Liver (tissue), 9 donors: ENCODE data around the gene IRS1. TPM values are rescaled to one million over a fixed set of nuclear protein-coding genes. Genes with fewer than 3 reads are reported as not detected.

Source experiments
- DNase-seq: peaks from one replicate; pipeline ENCODE4 v3.0.0-alpha.2; 2017; ENCODE audit warnings: low spot score
- H3K27ac ChIP-seq, 2 donors: one replicate each; pipeline ENCODE4 v1.7.0; 2013; ENCODE audit warnings: inconsistent platforms in 2 of 2, low read length in 2 of 2, control low read depth in 1 of 2, low read depth in 1 of 2, mild to moderate bottlenecking in 1 of 2
- H3K27me3 ChIP-seq, 4 donors: one replicate each; pipeline versions ENCODE4 v1.6.1 to v1.7.0; 2013; ENCODE audit warnings: low read length in 3 of 4, inconsistent platforms in 1 of 4, mild to moderate bottlenecking in 1 of 4, moderate library complexity in 1 of 4; ENCODE audit not compliant: control insufficient read depth in 4 of 4, insufficient read depth in 4 of 4
- H3K36me3 ChIP-seq, 4 donors: one replicate each; pipeline versions ENCODE4 v1.6.1 to v1.7.0; 2013; ENCODE audit warnings: low read length in 3 of 4, mild to moderate bottlenecking in 3 of 4, low read depth in 1 of 4, moderate library complexity in 1 of 4; ENCODE audit not compliant: control insufficient read depth in 4 of 4, insufficient read depth in 3 of 4
- H3K4me1 ChIP-seq, 4 donors: one replicate each; pipeline versions ENCODE4 v1.6.1 to v1.7.0; 2013; ENCODE audit warnings: low read length in 3 of 4, mild to moderate bottlenecking in 3 of 4, moderate library complexity in 1 of 4; ENCODE audit not compliant: control insufficient read depth in 4 of 4, insufficient read depth in 4 of 4
- H3K4me3 ChIP-seq, 3 donors: one replicate each; pipeline versions ENCODE4 v1.6.1 to v1.7.0; 2013; ENCODE audit warnings: low read length in 3 of 3, control low read depth in 1 of 3, low read depth in 1 of 3, mild to moderate bottlenecking in 1 of 3
- H3K9ac ChIP-seq, 2 donors: one replicate each; pipeline ENCODE4 v1.7.0; 2013; ENCODE audit warnings: low read length in 2 of 2, mild to moderate bottlenecking in 2 of 2, moderate library complexity in 2 of 2, control low read depth in 1 of 2, low read depth in 1 of 2
- H3K9me3 ChIP-seq, 4 donors: one replicate each; pipeline versions ENCODE4 v1.6.1 to v1.7.0; 2013; ENCODE audit warnings: low read length in 3 of 4; ENCODE audit not compliant: control insufficient read depth in 4 of 4
- ATF3 ChIP-seq: IDR thresholded peaks from 2 replicates; pipeline ENCODE4 v1.6.1; 2016; ENCODE audit warnings: antibody characterized with exemption
- CTCF ChIP-seq: fragments of 150-350 bp; IDR thresholded peaks from 2 replicates; pipeline ENCODE4 v1.5.1; 2017; ENCODE audit warnings: improper control_type of control experiment, low read depth, low read length; ENCODE audit not compliant: missing input control
- EGR1 ChIP-seq, 2 donors: IDR thresholded peaks; 2 replicates each; pipeline ENCODE4 v1.6.1; 2016 to 2018; ENCODE audit warnings: antibody characterized with exemption in 2 of 2, low read depth in 2 of 2
- FOXA1 ChIP-seq: IDR thresholded peaks from 2 replicates; pipeline ENCODE4 v1.6.1; 2016; ENCODE audit warnings: antibody characterized with exemption
- FOXA2 ChIP-seq: IDR thresholded peaks from 2 replicates; pipeline ENCODE4 v1.6.1; 2016; ENCODE audit warnings: antibody characterized with exemption
- GABPA ChIP-seq, 2 donors: IDR thresholded peaks in 1 of 2; conservative IDR thresholded peaks in 1 of 2; 2 replicates each; pipeline ENCODE4 v1.6.1; 2016; ENCODE audit warnings: antibody characterized with exemption in 2 of 2, mild to moderate bottlenecking in 1 of 2, moderate library complexity in 1 of 2
- HNF4G ChIP-seq: IDR thresholded peaks from 2 replicates; pipeline ENCODE4 v1.6.1; 2016; ENCODE audit warnings: antibody characterized with exemption
- NR2F2 ChIP-seq: IDR thresholded peaks from 2 replicates; pipeline ENCODE4 v1.6.1; 2016; ENCODE audit warnings: antibody characterized with exemption
- RAD21 ChIP-seq, 2 donors: IDR thresholded peaks; 2 replicates each; pipeline ENCODE4 v1.6.1; 2016; ENCODE audit warnings: antibody characterized with exemption in 2 of 2, mild to moderate bottlenecking in 2 of 2
- RXRA ChIP-seq, 2 donors: IDR thresholded peaks; 2 replicates each; pipeline ENCODE4 v1.6.1; 2017 to 2018; ENCODE audit warnings: antibody characterized with exemption in 2 of 2, mild to moderate bottlenecking in 1 of 2
- SP1 ChIP-seq: IDR thresholded peaks from 2 replicates; pipeline ENCODE4 v1.6.1; 2018; ENCODE audit warnings: antibody characterized with exemption, mild to moderate bottlenecking
- TAF1 ChIP-seq: conservative IDR thresholded peaks from 2 replicates; pipeline ENCODE4 v1.6.1; 2016; ENCODE audit warnings: antibody characterized with exemption, mild to moderate bottlenecking
- YY1 ChIP-seq: IDR thresholded peaks from 2 replicates; pipeline ENCODE4 v1.6.1; 2016; ENCODE audit warnings: antibody characterized with exemption, mild to moderate bottlenecking
- ZBTB33 ChIP-seq: IDR thresholded peaks from 2 replicates; pipeline ENCODE4 v1.6.1; 2016; ENCODE audit warnings: antibody characterized with exemption
- WGBS: extraction: QIAGEN DNeasy Blood & Tissue Kit; methylation state at CpG from one replicate; pipeline ENCODE4 v1.1.7; 2013; 5-methylcytosine and 5-hydroxymethylcytosine counted together
- polyA plus RNA-seq, 2 donors: library from polyadenylated mRNA; stranded (reverse) in 1 of 2; unstranded in 1 of 2; fragments of 200-250 nt in 1 of 2; fragments of >200 nt in 1 of 2; fragmentation: Nextera tagmentation in 1 of 2; extraction: Ambion mirVana in 1 of 2; gene quantifications; one replicate each; pipeline versions ENCODE4 v1.2.1 to v1.2.3, GENCODE V29; 2013 to 2015
- total RNA-seq, 2 donors: library from RNA; depleted of rRNA; stranded (reverse); fragments of >200 nt; gene quantifications; one replicate each; pipeline ENCODE4 v1.2.3, GENCODE V29; 2014
- donor health status: healthy.
- donor health status: healthy.
- donor health status: healthy.
- donor health status: healthy.
- donor health status: healthy.

Gene IRS1
- total and polyA plus RNA-seq, 4 donors: 7.4 to 11.6 (median 8.6) TPM

GRCh38 chr2:226699321-226699720 lies 100.3 kb downstream of the IRS1 start:
- TF ChIP-seq SP1 (no peak), ZBTB33 (no peak), RAD21 (IDR thresholded peaks at IDR 0.05) (peak in 1 of 2 donors; percentile 9), GABPA (IDR thresholded peaks at IDR 0.05 in 1 of 2, conservative IDR thresholded peaks at IDR 0.05 in 1 of 2) (no peak), FOXA1 (no peak), EGR1 (IDR thresholded peaks at IDR 0.05; ENCODE audit: low read depth in 2 of 2) (no peak), CTCF (no peak)
- 83% methylated on average over 2 of the region's 2 CpGs for WGBS
- DNase-seq: no peak
- no peak overlapping the region for H3K9ac ChIP-seq
- no peaks in the 10 kb centered on the region for H3K27me3 ChIP-seq
- H3K9me3 ChIP-seq: no peaks in the 10 kb centered on the region
- no peaks in the 10 kb centered on the region for H3K36me3 ChIP-seq
- no peaks in the 10 kb centered on the region for H3K4me1 ChIP-seq
- H3K27ac ChIP-seq: no peak overlapping the region
- H3K4me3 ChIP-seq: no peak overlapping the region

GRCh38 chr2:226698671-226699070 lies 100.9 kb downstream of the IRS1 start:
- H3K9ac ChIP-seq: no peak overlapping the region
- TF ChIP-seq ATF3: no peak
- no peak for TF ChIP-seq ZBTB33
- TF ChIP-seq FOXA1: no peak
- TF ChIP-seq GABPA (IDR thresholded peaks at IDR 0.05 in 1 of 2, conservative IDR thresholded peaks at IDR 0.05 in 1 of 2): no peak
- no peak for TF ChIP-seq RXRA (IDR thresholded peaks at IDR 0.05)
- no peak for TF ChIP-seq TAF1
- no peak for TF ChIP-seq YY1
- no peak for TF ChIP-seq CTCF
- TF ChIP-seq FOXA2: no peak
- TF ChIP-seq NR2F2: no peak
- no peak for TF ChIP-seq RAD21 (IDR thresholded peaks at IDR 0.05)
- no peak for TF ChIP-seq SP1
- TF ChIP-seq HNF4G: no peak
- no peak for TF ChIP-seq EGR1 (IDR thresholded peaks at IDR 0.05; ENCODE audit: low read depth in 2 of 2)
- H3K4me1 ChIP-seq: no peaks in the 10 kb centered on the region
- H3K27ac ChIP-seq: no peak overlapping the region
- no peak for DNase-seq
- no peaks in the 10 kb centered on the region for H3K9me3 ChIP-seq
- no peaks in the 10 kb centered on the region for H3K27me3 ChIP-seq
- no peaks in the 10 kb centered on the region for H3K36me3 ChIP-seq
- no peak overlapping the region for H3K4me3 ChIP-seq
